Right renal pelvis (tissue), 4 donors: ENCODE results near the gene WDR7. TPM values are rescaled to one million over a fixed set of nuclear protein-coding genes. Genes with fewer than 3 reads are reported as not detected.
A peak's percentile ranks its signal among the peaks of the same experiment; 100 is the strongest.

Experiments
- DNase-seq, 4 donors: peaks; one replicate each; pipeline ENCODE4 v3.0.0-alpha.2; 2013; ENCODE audit warnings: low read depth in 4 of 4, low spot score in 3 of 4, missing footprints in 1 of 4
- polyA plus RNA-seq, 4 donors: library from polyadenylated mRNA; unstranded; fragments of 120-200 nt; gene quantifications; one replicate each; pipeline ENCODE4 v1.2.1, GENCODE V29; 2013; ENCODE audit not compliant: insufficient read length in 4 of 4

Gene WDR7
- 10 to 100 TPM; 11.7 to 16.1 (median 12.4) TPM for polyA plus RNA-seq

DNA sequence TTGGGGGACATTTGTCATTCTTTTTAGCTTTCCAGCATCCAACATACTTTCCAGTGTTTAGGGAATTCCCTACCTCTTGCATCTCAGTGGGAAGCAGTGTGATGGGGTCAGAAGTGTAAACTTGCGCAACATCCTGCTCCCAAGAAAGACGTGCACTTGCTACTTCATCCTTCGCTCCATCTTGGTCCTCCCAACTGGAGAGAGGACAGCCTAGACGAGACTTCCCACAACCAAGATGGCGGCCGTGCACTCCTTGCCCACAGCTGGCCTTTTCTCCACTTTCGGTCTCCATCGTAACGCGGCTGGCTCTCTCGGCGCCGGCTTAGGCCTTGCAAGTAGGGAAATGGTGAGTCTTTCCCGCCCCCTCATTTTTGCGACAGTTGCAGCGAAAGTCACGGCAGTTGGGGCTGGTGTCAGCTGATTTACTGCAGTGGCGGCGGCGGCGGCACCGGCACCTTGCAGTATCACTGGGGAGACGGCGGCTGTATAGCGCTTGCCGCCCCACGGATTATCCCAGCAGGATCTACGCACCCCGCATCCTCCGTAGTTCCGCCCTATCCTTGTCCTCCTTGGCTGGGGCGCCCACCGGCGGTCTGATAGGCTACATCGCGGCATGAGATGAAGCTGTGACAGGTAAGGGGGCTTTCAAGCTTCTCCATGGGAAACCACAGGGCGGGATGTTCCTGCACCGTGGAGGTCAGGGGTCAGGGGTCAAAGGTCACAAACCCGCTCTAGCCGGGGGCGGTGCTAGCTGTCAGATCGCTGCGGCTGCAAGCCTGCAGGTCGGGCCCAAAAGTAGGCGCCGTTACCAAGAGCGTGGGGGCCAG, at the start of gene WDR7:
TSS of gene WDR7 (plus strand) at position 416 of the 827 bp plus-strand sequence. CDS start 21,157 bp downstream, outside the sequence.
- peak; percentile 88 to 96 (median 94) for DNase-seq

DNA sequence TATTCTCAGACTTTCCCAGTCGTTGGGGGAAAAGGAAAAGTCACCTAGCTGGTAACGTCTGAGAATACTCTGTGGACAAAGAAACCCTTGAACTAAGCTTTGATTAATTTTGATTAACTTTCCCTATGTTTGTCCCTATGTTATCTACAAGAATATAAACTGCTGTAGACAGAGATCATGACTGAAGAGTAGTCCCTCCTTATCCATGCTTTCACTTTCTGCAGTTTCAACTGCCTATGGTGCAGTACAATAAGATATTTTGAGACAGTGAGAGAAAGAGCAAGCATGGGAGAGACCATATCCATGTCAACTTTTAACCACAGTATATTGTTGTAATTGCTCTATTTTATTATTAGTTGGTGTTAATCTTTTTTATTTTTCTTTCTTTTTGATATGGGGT, 44.5 kb upstream of the WDR7 start:
- DNase-seq: no peak

DNA sequence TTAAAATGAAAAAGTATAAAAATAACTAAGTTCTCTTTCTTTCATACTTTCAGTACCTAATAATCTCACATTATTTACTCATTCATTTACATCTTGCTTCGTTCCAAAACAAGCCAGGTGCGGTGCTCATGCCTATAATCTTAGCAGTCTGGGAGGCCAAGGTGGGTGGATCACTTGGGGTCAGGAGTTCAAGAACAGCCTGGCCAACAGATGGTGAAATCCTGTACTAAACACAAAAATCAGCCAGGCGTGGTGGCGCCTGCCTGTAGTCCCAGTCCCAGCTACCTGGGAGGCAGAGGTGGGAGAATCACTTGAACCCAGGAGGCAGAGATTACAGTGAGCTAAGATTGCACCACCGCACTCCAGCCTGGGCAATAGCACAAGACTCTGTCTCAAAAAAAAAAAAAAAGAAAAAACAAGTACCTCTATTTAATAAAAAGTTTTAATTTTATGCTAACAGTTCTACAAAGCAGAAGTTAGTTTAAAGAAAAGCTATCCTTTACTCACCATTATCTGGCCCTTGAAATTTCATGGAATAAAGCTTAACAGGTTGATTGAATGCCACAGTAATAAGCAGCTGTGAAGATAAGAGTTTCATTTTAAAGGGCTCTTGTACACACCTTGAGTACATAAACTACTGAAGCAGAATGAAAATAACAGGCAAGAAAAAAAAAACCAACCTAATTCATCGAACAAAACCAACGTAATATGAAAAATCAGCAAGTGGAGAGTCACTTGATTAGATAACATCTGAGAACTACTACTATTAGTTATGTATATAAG, 35.2 kb upstream of the WDR7 start:
- no peak for DNase-seq

DNA sequence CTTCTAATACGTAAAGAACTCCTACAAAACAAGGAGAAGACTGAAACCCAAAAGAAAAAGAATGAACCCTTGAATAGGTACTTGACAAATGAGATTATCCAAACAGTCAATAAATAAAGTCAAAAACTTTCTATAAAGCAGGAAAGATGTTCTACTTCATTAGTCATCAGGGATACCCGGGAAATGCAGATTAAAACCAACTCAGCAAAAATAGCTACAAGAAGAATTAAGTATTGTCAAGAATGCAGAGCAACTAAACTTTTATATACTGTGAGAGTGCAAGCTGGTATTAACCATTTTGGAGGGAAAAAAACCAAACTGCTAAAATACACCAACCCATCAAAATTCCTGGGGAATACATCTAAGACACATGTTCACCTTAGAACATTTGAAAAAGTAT, 23.2 kb upstream of the WDR7 start:
- DNase-seq: no peak

DNA sequence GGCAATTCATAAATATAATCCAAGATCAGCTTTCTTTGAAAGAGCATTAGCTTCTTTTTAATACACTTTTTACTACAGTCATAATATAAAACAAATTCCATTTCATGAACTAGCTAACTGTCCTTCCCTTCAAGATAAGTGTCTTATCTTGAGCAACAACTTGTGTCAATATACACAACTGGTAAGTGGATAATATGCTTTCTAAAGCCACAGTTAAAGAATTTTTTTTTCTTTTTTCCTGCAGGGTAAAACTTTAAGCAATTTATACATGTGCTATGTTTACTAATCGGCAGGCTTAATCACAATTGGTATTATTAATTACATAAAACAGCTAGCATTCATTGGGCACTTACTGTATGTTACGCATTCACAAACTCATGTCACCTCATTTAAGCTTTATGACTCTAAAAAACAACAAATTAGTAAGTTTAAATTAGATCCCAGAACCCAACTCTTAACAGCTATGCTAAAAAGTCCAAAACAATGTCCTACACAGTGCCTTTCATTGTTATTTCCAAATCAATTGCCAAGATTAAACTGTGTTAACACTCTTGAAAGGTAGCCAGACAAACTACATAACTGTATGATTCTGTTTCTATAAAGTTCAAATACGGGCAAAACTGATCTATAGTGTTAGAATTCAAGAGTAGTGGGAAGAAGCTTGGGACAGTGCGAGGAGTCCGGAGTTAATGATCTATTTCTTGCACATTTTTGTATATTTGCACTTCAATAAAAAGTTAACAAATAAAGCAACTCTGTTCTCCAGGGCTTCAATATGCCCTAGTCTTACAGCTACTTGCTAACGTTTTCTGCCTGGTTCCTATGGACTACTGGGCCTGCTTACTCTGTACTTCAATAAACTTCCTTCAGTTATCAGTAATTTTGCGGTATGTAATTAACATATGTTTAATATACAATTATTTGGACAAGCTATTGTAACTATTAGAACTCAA, 18.8 kb upstream of the WDR7 start:
- no peak for DNase-seq

DNA sequence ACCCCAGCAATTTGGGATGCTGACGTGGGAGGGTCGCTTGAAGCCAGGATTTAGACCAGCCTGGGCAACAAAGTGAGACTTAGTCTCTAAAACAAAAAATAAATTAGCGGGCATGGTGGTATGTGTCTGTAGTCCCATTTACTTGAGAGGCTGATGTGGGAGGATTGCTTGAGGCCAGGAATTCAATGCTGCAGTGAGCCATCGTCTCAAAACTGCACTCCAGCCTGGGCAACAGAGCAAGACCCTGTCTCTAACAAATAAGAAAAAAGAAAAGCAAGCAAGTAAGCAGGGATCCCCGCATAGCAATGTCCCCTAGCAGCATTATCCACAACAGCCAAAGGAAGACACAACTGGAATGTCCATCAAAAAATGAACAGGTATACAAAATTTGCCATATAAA, 16.2 kb upstream of the WDR7 start:
- DNase-seq: no peak

DNA sequence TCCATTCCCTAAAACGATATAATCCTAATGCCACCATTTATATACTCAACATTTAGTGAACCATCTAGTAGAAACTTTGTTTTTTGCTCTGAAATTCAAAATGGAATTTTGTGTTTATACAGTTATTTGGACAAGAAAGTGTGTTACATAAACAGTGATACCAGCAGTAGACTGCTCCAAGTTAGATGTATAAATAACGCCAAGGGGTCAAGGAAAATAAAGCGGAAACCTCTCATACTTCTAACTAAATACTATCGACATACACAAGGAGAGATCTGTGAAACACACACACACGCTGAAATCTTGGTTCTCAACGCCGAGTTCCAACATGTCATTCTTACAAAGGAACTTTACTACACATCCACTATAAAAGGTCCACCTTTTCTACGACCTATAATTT, 14.0 kb upstream of the WDR7 start:
- no peak for DNase-seq

DNA sequence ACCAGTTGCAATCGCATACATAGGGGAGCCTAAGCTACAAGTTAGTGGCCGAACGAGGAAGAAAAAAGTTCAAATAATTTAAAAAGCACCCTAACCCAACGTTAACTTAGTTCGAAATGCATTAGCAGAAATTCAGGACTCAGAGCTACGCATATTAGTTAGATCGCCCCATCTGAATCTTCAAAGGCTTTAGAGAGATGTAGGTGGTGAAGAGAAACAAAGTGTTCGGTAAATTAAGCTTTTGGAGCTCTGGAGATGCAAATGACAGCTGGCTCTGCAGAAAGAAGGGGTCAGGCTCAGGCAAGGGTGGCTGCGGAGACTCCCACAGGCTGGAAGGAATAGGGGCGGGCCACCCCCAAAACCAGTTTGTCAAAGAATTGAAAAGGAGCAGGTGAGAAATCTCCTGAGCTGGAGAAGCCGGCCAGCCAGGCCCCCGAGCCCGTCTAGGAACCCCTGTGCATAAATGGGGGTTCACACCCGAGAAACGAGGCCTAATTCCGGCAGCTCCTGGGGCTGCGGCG, 13.4 kb upstream of the WDR7 start:
- DNase-seq: peak in 1 of 4 donors; percentile 20

DNA sequence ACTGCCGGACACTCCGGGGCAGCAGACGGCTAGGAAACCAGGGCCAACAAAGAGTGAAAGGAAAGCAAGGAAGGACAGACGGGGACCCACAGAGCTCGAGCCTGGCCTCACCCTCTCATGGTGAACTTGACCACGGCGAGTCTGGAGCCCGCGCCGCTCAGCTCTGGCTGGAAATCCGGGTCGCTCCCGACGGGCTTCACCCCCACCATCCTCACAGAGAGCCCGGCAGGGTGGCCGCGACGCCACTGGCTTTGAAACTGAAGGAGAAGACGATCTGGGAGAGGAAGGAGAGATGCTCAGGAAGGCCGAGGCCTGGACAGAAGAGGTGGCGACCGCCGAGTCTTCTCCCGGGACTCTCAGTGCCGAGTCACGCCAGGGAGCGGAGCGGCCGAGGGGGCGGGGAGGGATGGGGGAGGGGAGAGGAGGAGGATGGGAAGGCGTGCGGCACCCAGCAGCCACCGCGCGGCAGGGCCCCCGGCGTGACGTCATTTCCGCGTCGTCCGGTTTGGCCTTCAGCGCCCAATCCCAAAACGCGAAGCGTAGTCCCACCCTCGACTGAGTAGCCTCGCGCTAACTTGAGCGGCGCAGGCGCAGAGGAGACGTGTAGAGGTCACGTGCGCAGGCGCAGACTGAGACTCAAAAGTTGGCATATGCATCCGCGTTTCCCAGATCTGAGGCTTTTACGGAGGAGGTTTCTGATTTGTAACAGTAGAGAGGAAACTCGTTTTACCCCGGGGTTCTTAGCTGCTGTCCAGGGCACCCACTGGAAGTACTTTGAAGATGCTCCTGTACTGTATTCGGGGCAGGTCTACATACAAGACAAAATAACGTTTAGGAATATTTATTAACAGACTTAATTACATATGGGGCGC, 12.7 kb upstream of the WDR7 start, which contains the start of gene TXNL1:
TSS of gene TXNL1 (minus strand) at position 361 of the 872 bp plus-strand sequence. CDS start at position 209, 152 bp downstream.
- peak; percentile 96 to 99 (median 97) for DNase-seq

DNA sequence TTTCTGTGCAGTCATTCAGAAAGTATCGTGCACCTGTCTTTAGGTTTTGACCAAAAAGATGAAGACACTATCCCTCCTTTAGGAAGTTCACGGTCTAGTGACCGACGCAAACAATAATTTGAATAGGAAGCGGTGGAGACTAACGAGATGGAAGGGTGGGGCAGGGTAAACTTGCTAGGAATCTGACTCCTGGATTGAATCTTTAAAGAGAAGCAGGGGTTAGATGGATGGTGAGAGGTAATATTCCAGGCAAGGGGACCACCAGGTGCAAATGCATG, 12.1 kb upstream of the WDR7 start:
- DNase-seq: no peak

DNA sequence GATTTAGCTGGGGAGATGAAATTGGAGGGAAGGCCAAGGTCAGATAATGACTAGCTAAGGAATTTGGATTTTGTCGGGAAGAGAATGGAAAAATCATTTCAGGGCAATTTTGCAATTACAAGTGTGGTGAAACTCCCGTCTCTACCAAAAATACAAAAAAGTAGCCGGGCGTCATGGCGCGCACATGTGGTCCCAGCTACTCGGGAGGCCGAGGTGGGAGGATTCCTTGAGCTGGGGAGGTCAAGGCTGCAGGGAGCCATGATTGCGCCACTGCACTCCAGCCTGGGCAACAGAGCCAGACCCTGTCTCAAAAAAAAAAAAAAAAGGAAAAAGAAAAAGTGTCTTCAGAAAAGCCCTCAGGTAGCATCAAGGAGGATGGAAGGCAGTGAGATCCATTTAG, 11.6 kb upstream of the WDR7 start:
- no peak for DNase-seq

DNA sequence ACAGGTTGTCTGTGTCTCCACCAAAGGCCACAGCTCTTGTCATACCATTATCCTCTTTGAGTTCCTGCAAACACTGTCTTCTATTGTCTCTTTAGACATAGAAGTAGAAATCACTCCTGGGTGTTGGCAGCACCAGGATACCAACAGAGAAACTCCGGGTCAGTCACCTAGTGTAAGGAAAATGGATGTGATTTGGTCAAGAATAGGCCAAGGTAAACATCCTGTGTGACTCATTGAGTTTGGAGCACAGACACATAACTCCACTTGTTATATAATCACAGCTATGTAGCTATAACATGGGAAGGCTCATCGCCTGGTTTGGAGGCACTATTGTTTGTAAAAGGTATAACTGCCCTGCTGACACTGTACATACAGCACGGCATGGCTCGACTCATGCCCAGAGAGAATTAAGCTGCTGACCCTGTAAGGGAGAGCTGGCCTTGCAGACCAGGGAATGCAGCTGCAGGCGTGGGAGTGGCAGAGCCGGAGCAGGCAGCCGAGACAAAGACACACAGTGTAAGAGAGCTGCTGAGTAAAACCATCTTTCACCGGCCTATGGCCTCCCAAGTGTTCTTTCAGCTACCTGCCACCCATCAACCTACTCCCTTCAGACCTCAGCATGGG, 9.3 kb upstream of the WDR7 start:
- no peak for DNase-seq

DNA sequence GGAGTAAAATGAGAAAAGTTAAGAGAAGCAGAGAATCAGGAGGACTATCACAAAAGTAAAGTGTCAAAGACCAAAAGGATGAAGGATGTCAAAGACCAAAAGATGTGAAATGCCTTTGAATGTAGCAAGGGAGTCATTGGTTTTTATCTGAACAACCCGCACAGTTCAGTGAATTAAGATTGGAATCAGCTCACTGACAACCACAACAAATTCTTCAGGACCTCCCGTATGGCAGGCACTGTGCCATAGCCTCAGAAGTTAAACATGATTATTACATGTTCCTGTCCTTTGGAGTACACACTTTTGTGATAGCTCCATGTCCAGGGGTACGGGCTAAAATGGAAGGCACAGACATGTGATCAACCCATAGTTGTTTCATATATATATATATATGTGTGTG, 7.8 kb upstream of the WDR7 start:
- no peak for DNase-seq

DNA sequence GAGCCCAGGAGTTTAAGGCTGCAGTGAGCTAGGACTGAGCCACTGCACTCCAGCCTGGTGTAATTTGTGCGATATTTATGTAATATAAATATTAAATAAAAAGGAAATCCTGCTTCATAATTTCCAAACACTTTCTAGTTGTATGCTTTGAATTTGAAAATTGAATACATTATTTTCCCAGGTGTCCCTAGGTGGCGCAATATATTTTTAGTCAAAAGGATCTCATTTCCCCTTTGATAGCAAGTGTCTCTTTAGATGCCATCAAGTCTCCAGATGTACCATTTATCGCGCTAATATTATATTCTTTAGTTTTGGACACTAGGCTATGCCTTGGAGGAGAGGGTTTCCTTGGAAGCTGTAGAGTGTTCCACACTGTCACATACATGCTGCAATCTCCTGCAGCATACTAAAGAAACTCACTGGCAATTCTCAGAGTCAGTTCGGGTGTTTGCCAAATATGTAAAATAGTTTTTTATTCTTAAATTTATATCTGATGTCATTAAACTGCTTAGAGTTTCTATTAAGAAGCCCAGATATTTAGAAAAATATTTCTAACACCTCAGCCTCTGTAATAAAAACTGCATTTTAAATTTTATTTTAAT, 5.6 kb upstream of the WDR7 start:
- DNase-seq: no peak

DNA sequence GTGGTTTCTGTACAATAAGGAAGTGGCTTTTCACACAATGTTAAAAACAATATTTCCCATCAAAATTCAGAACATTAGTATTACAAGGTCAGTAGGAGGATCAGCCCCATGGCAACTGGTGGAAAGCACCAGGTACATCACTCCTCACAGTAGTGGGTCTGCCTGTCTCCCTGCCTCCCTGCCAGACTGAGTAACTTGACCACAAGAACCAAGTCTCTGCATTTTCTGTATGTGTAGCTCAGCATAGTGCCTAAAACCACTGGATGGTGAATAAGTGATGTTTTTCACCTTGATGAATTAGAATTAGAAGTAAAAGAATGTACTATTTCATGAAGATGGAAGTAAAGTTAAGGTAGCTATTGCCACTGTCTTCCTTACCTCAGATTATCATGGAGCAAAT, 4.1 kb upstream of the WDR7 start:
- DNase-seq: no peak

DNA sequence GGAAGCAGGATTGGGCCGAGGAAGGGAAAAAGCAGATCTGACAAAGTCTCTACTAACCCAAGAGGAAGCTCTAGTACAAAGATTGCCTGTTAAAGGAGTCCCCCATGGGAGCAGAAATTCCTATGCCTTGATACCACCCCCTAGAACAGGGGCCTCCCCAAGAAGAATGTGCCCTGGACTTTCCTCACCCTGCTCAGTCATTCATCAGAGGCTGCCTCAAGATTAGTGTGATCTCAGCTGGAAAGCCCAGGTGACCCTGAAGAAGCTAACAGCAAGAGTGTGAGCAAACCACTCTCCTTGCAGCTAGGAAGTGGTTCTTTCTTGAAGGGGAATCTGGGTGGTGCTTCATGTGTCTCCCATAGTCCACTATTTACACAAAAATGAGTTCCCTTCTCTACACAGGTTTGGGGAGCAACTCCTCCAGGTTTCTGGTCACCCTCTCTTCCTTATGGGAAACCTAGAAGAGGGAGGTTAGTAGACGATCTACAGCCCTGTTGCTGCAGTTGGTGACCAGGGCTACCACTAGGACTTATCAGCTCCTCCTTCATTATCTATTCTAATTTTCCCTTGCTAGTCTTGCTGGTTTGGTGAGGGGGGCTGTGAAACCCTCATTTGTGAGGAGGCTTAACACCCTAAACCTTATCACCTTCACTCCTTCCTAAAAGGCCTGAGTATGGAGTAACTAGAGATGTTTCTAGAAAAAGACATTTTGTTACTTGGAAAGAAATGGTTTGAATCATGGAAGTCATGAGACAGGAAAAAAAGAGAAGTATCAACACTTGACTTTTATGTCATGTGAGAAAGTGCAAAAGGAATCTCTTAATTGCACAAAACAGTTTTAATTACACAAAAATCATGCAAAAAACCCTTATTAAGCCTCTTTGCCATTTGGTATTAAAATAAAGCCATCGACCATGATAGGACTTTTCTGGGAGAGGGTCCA, 2.9 kb upstream of the WDR7 start:
- DNase-seq: no peak

DNA sequence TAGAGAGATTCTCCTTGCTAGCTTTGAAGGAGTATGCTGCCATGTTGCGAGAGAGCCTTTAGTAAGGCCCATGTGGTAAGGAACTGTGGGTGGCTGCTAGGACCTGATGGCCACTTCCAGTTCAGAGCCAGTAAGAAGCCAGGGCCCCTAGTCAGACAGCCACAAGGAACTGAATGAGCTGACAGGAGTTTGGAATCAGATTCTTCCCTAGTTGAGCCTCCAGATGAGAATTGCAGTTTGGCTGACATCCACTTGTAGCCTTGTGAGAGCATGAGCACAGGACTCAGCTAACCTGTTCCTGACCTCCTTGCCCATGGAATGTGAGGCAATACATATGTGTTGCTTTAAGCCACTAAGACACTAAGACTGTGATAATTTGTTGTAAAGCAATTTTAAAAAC, 1.2 kb upstream of the WDR7 start:
- DNase-seq: no peak

DNA sequence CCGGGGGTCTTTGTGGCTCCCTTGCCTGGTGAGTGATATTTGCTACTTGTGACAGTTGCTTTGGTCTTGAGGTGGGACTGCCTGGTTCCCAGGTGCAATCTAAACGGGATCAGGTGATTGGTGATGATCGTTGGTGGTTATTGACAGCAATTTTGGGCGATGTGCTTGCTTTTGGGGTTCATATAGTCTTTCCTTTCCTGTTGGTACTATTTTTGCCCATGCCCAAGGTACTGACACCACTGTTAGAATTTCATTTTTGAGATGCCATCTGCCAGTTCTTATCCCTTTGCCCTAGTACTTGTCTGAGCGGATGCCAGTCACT, 573 bp downstream of the WDR7 start:
- DNase-seq: no peak
